ENCODE results near the gene TTC12. TPM values are rescaled to one million over a fixed set of nuclear protein-coding genes. Genes with fewer than 3 reads are reported as not detected.

Gene TTC12
- total RNA-seq, 1 experiment from 2014 or later, result 7.6 TPM

- TF ChIP-seq NFATC4 (CRISPR knock-in tag; IDR thresholded peaks at IDR 0.05), result no peak
- no peak for TF ChIP-seq NFE2L1 (CRISPR knock-in tag; IDR thresholded peaks at IDR 0.05)
- no peak for TF ChIP-seq GTF2I (CRISPR knock-in tag; conservative IDR thresholded peaks at IDR 0.05)
These were observed 93.8 kb downstream of the TTC12 start (continued) for GRCh38 chr11:113408206-113408605.

GRCh38 chr11:113408887-113409286 lies 94.5 kb downstream of the TTC12 start:
- CTCF ChIA-PET, result no interaction called here
- POLR2A ChIA-PET, result no interaction called here
- TF ChIP-seq GABPB1 (CRISPR knock-in tag; IDR thresholded peaks at IDR 0.05), result no peak
- no peak for TF ChIP-seq E2F4 (CRISPR knock-in tag; IDR thresholded peaks at IDR 0.05; ENCODE audit: borderline replicate concordance, low read depth)
- no peak for TF ChIP-seq ZNF138 (CRISPR knock-in tag; conservative IDR thresholded peaks at IDR 0.05)
- no peak for TF ChIP-seq MYBL2 (CRISPR knock-in tag; IDR thresholded peaks at IDR 0.05)
- no peak for TF ChIP-seq ZNF317 (CRISPR knock-in tag; IDR thresholded peaks at IDR 0.05; ENCODE audit: borderline replicate concordance, low read depth)
- no peak for TF ChIP-seq GRHL2 (CRISPR knock-in tag; IDR thresholded peaks at IDR 0.05; ENCODE audit: insufficient replicate concordance, severe bottlenecking)
- no peak for TF ChIP-seq E2F5 (CRISPR knock-in tag; IDR thresholded peaks at IDR 0.05)
- TF ChIP-seq ZNF121 (CRISPR knock-in tag; IDR thresholded peaks at IDR 0.05), result no peak
- TF ChIP-seq PREB (CRISPR knock-in tag; IDR thresholded peaks at IDR 0.05; ENCODE audit: borderline replicate concordance), result no peak
- TF ChIP-seq SMAD3 (CRISPR knock-in tag; IDR thresholded peaks at IDR 0.05; ENCODE audit: borderline replicate concordance), result no peak
- no peak for TF ChIP-seq AR (CRISPR knock-in tag; IDR thresholded peaks at IDR 0.05)
- H3K27me3 Mint-ChIP-seq (ENCODE audit: low read depth), result no peaks in the 10 kb centered on the region
- DNase-seq (ENCODE audit: low spot score) (no peak), ATAC-seq (no peak)
- H3K9me3 Mint-ChIP-seq, result no peaks in the 10 kb centered on the region
- peaks cover 4% of the 10 kb centered on the region for H3K4me1 Mint-ChIP-seq
- H3K4me3 Mint-ChIP-seq, result no peak overlapping the region
- H3K27ac Mint-ChIP-seq, result no peak overlapping the region
- H3K36me3 Mint-ChIP-seq, result no peaks in the 10 kb centered on the region

- Mint-ChIP-seq H3K9me3 (no peaks in the 10 kb centered on the region), H3K4me1 (peaks cover 4% of the 10 kb centered on the region), H3K27ac (peak overlapping the region; percentile 53; the same call in 1 of the 2 replicates), H3K4me3 (no peak overlapping the region), H3K36me3 (no peaks in the 10 kb centered on the region), H3K27me3 (ENCODE audit: low read depth) (no peaks in the 10 kb centered on the region)
- no peak for ATAC-seq
- ChIA-PET CTCF (no interaction called here), POLR2A (no interaction called here)
- DNase-seq (ENCODE audit: low spot score), result no peak
- TF ChIP-seq IRF2 (CRISPR knock-in tag; IDR thresholded peaks at IDR 0.05; ENCODE audit: borderline replicate concordance, low read depth) (no peak), AFF4 (CRISPR knock-in tag; IDR thresholded peaks at IDR 0.05; ENCODE audit: borderline replicate concordance) (no peak), SP1 (CRISPR knock-in tag; conservative IDR thresholded peaks at IDR 0.05) (no peak), FOXP1 (CRISPR knock-in tag; IDR thresholded peaks at IDR 0.05; ENCODE audit: borderline replicate concordance) (no peak), TCF7 (CRISPR knock-in tag; IDR thresholded peaks at IDR 0.05; ENCODE audit: low read depth) (no peak), AR (CRISPR knock-in tag; IDR thresholded peaks at IDR 0.05) (no peak), GRHL2 (CRISPR knock-in tag; IDR thresholded peaks at IDR 0.05; ENCODE audit: insufficient replicate concordance, severe bottlenecking) (no peak), ZNF121 (CRISPR knock-in tag; IDR thresholded peaks at IDR 0.05) (no peak), MYBL2 (CRISPR knock-in tag; IDR thresholded peaks at IDR 0.05) (no peak)
These were observed 95.1 kb downstream of the TTC12 start for GRCh38 chr11:113409526-113409925.
